Measurements from ENCODE around the gene TEX10.

The TEX10 gene

DNA sequence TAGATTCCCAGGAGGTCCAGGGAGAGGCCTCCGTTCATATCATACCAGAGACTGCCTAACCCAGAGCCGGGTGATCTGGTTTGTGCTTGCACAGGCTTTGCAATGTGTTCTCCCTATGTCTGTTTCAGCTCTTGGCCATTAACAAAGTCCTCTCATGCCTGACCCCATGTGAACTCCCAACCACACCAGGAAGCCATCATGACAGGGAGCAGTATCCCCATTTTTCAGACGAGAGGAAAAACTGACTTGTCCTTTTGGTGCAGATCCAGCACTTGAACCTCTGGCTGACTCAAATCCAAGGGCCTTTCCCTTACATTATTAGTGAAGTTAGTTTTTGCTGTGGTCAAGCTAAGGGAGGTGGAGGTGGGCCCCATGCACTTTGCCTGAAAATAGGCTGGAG, 58.4 kb downstream of the TEX10 start:
- no peak overlapping the region for H3K4me3 ChIP-seq (ENCODE audit: severe bottlenecking)
- H3K27me3 ChIP-seq (ENCODE audit: insufficient read depth, poor library complexity, severe bottlenecking): no peaks in the 10 kb centered on the region
- no peaks in the 10 kb centered on the region for H3K9me3 ChIP-seq (ENCODE audit: severe bottlenecking)
- TF ChIP-seq CTCF (IDR thresholded peaks at IDR 0.05; ENCODE audit: poor library complexity, severe bottlenecking): no peak
- DNase-seq (ENCODE audit: low spot score) (no peak), ATAC-seq (ENCODE audit: low read depth) (no peak)
- H3K27ac ChIP-seq (ENCODE audit: poor library complexity, severe bottlenecking): no peak overlapping the region
- H3K36me3 ChIP-seq (ENCODE audit: low read depth): peaks cover 61% of the 10 kb centered on the region
- H3K4me1 ChIP-seq (ENCODE audit: insufficient read depth, poor library complexity, severe bottlenecking): no peaks in the 10 kb centered on the region

- Histone ChIP-seq H3K27ac (ENCODE audit: poor library complexity, severe bottlenecking) (no peak overlapping the region), H3K9me3 (ENCODE audit: severe bottlenecking) (no peaks in the 10 kb centered on the region), H3K4me1 (ENCODE audit: insufficient read depth, poor library complexity, severe bottlenecking) (no peaks in the 10 kb centered on the region), H3K4me3 (ENCODE audit: severe bottlenecking) (no peak overlapping the region), H3K36me3 (ENCODE audit: low read depth) (peaks cover 47% of the 10 kb centered on the region), H3K27me3 (ENCODE audit: insufficient read depth, poor library complexity, severe bottlenecking) (no peaks in the 10 kb centered on the region)
- no peak for ATAC-seq (ENCODE audit: low read depth)
- DNase-seq (ENCODE audit: low spot score): no peak
- no peak for TF ChIP-seq CTCF (IDR thresholded peaks at IDR 0.05; ENCODE audit: poor library complexity, severe bottlenecking)
These were observed 60.3 kb downstream of the TEX10 start for GRCh38 chr9:100292414-100292813.

GRCh38 chr9:100290714-100291113, 62.0 kb downstream of the TEX10 start:
- H3K4me3 ChIP-seq (ENCODE audit: severe bottlenecking): no peak overlapping the region
- ATAC-seq (ENCODE audit: low read depth) (no peak), DNase-seq (ENCODE audit: low spot score) (no peak)
- no peaks in the 10 kb centered on the region for H3K9me3 ChIP-seq (ENCODE audit: severe bottlenecking)
- TF ChIP-seq CTCF (IDR thresholded peaks at IDR 0.05; ENCODE audit: poor library complexity, severe bottlenecking): no peak
- H3K27me3 ChIP-seq (ENCODE audit: insufficient read depth, poor library complexity, severe bottlenecking): no peaks in the 10 kb centered on the region
- peaks cover 47% of the 10 kb centered on the region for H3K36me3 ChIP-seq (ENCODE audit: low read depth)
- no peak overlapping the region for H3K27ac ChIP-seq (ENCODE audit: poor library complexity, severe bottlenecking)
- no peaks in the 10 kb centered on the region for H3K4me1 ChIP-seq (ENCODE audit: insufficient read depth, poor library complexity, severe bottlenecking)

DNA sequence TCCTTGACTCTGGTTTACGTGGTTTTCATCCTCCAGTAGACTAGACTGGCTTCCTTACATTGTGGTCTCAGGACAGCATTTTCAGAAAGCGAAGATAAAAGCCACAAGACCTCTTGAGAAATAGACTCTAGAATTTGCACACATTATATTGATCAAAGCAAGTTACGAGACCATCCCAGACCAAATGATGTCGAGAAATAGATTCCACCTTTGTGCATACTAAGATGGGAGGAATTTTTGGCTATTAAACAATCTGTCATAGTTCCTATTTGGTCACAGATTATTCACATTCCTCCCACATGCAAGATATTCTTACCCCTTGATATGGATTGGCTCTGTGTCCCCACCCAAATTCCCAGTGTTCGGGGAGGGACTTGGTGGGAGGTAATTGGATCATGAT, 65.6 kb downstream of the TEX10 start:
- Histone ChIP-seq H3K9me3 (ENCODE audit: severe bottlenecking) (peaks cover 3% of the 10 kb centered on the region), H3K36me3 (ENCODE audit: low read depth) (peaks cover 53% of the 10 kb centered on the region), H3K4me1 (ENCODE audit: insufficient read depth, poor library complexity, severe bottlenecking) (no peaks in the 10 kb centered on the region), H3K27me3 (ENCODE audit: insufficient read depth, poor library complexity, severe bottlenecking) (no peaks in the 10 kb centered on the region), H3K4me3 (ENCODE audit: severe bottlenecking) (no peak overlapping the region), H3K27ac (ENCODE audit: poor library complexity, severe bottlenecking) (no peak overlapping the region)
- DNase-seq (ENCODE audit: low spot score): no peak
- ATAC-seq (ENCODE audit: low read depth): no peak
- no peak for TF ChIP-seq CTCF (IDR thresholded peaks at IDR 0.05; ENCODE audit: poor library complexity, severe bottlenecking)

GRCh38 chr9:100286257-100286656, 66.5 kb downstream of the TEX10 start:
- Histone ChIP-seq H3K36me3 (ENCODE audit: low read depth) (peaks cover 44% of the 10 kb centered on the region), H3K9me3 (ENCODE audit: severe bottlenecking) (peaks cover 3% of the 10 kb centered on the region), H3K27ac (ENCODE audit: poor library complexity, severe bottlenecking) (no peak overlapping the region), H3K4me1 (ENCODE audit: insufficient read depth, poor library complexity, severe bottlenecking) (no peaks in the 10 kb centered on the region), H3K4me3 (ENCODE audit: severe bottlenecking) (no peak overlapping the region), H3K27me3 (ENCODE audit: insufficient read depth, poor library complexity, severe bottlenecking) (no peaks in the 10 kb centered on the region)
- no peak for TF ChIP-seq CTCF (IDR thresholded peaks at IDR 0.05; ENCODE audit: poor library complexity, severe bottlenecking)
- DNase-seq (ENCODE audit: low spot score) (no peak), ATAC-seq (ENCODE audit: low read depth) (no peak)

All from RWPE2 (cell line).